ENCODE data around the gene ZFP37. TPM values are rescaled to one million over a fixed set of nuclear protein-coding genes. Genes with fewer than 3 reads are reported as not detected.

ZFP37 gene
- total and polyA plus RNA-seq, 2 of the 4 experiments (the other 2 are of a cell fraction), result 0.84 to 3.6 TPM

GRCh38 chr9:112997236-112997941, 59.1 kb downstream of the ZFP37 start:
- Histone ChIP-seq H2AK9ac (replicated peaks; ENCODE audit: low read depth, low read length, poor library complexity) (no peak overlapping the region), H3K18ac (ENCODE audit: low read depth, low read length) (no peak overlapping the region), H3K56ac (ENCODE audit: extremely low read depth, insufficient read depth, low read length) (no peak overlapping the region), H2BK120ac (ENCODE audit: low read depth, low read length) (no peak overlapping the region), H2BK5ac (ENCODE audit: low read depth, low read length, poor library complexity, severe bottlenecking) (no peak overlapping the region), H4K8ac (ENCODE audit: low read depth in 2 of 2, low read length in 2 of 2) (no peak overlapping the region), H4K91ac (ENCODE audit: insufficient read depth, low read depth, low read length) (no peak overlapping the region), H3K27me3 (ENCODE audit: control insufficient read depth, insufficient read depth, low read length) (no peaks in the 10 kb centered on the region), H3K23ac (ENCODE audit: low read depth, low read length) (no peak overlapping the region), H3K9ac (ENCODE audit: low read depth, low read length) (no peak overlapping the region), H3K4me3 (ENCODE audit: insufficient read depth, low read depth, low read length) (no peak overlapping the region), H4K5ac (ENCODE audit: low read depth, low read length) (no peak overlapping the region), H3K4me2 (ENCODE audit: low read depth, low read length) (no peak overlapping the region), H2BK15ac (ENCODE audit: low read depth, low read length) (no peak overlapping the region), H4K20me1 (ENCODE audit: insufficient read depth, low read length) (no peaks in the 10 kb centered on the region), H2AK5ac (ENCODE audit: low read depth, low read length) (no peak overlapping the region), H3K9me3 (ENCODE audit: control insufficient read depth, insufficient read depth, low read length) (peaks cover 38% of the 10 kb centered on the region), H2AFZ (replicated peaks; ENCODE audit: low read length, poor library complexity) (no peak overlapping the region), H3K14ac (replicated peaks; ENCODE audit: low read depth, low read length) (no peak overlapping the region), H3K4ac (ENCODE audit: low read depth, low read length) (no peak overlapping the region), H3K9me1 (ENCODE audit: insufficient read depth, low read length) (no peaks in the 10 kb centered on the region), H3K79me1 (ENCODE audit: low read depth in 1 of 2, low read length in 2 of 2) (no peaks in the 10 kb centered on the region), H3K36me3 (ENCODE audit: control insufficient read depth, insufficient read depth, low read length) (0 out of 2 replicates have a peak, but pooled peaks cover 1% of the 10 kb centered on the region), H3K27ac (ENCODE audit: insufficient read depth, low read length) (no peak overlapping the region), H2BK20ac (ENCODE audit: low read depth, low read length) (no peak overlapping the region), H3K4me1 (ENCODE audit: control insufficient read depth, insufficient read depth, low read length) (no peaks in the 10 kb centered on the region)
- ATAC-seq (ENCODE audit: low read depth) (no peak), DNase-seq (no peak)
- intact Hi-C loops (cut with micrococcal nuclease), result no loop called here
- POLR2A ChIA-PET (ENCODE audit: unreplicated experiment), result no interaction called here
- dilution Hi-C loops (cut with HindIII; ENCODE audit: low sequenced_read_pairs, unreplicated experiment), result no loop called here
- in situ Hi-C loops (cut with MboI; ENCODE audit: low sequenced_read_pairs), result no loop called here
- TF ChIP-seq RFX5 (IDR thresholded peaks at IDR 0.05; ENCODE audit: low read depth, low read length) (no peak), NFE2L2 (IDR thresholded peaks at IDR 0.05; ENCODE audit: low read depth, low read length) (no peak), MXI1 (IDR thresholded peaks at IDR 0.05; ENCODE audit: borderline replicate concordance, low read depth, low read length) (no peak), CHD1 (IDR thresholded peaks at IDR 0.05; ENCODE audit: low read depth, low read length) (no peak), CTCF (conservative IDR thresholded peaks at IDR 0.05; ENCODE audit: low read depth, low read length) (no peak), RAD21 (IDR thresholded peaks at IDR 0.05; ENCODE audit: low read length) (no peak), CEBPB (IDR thresholded peaks at IDR 0.05; ENCODE audit: low read depth, low read length) (no peak), MAFK (IDR thresholded peaks at IDR 0.05; ENCODE audit: low read depth, low read length) (no peak), RCOR1 (IDR thresholded peaks at IDR 0.05; ENCODE audit: insufficient replicate concordance, low read length) (no peak), FOS (IDR thresholded peaks at IDR 0.05; ENCODE audit: low read depth, low read length) (no peak), SMC3 (IDR thresholded peaks at IDR 0.05; ENCODE audit: low read depth, low read length) (no peak), BHLHE40 (IDR thresholded peaks at IDR 0.05; ENCODE audit: low read depth, low read length) (no peak), POLR2A (IDR thresholded peaks at IDR 0.05; ENCODE audit: low read depth, low read length) (no peak), MAZ (IDR thresholded peaks at IDR 0.05; ENCODE audit: borderline replicate concordance, low read depth, low read length) (no peak)
- TF ChIP-seq, protein P1, sequence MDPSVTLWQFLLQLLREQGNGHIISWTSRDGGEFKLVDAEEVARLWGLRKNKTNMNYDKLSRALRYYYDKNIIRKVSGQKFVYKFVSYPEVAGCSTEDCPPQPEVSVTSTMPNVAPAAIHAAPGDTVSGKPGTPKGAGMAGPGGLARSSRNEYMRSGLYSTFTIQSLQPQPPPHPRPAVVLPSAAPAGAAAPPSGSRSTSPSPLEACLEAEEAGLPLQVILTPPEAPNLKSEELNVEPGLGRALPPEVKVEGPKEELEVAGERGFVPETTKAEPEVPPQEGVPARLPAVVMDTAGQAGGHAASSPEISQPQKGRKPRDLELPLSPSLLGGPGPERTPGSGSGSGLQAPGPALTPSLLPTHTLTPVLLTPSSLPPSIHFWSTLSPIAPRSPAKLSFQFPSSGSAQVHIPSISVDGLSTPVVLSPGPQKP (IDR thresholded peaks at IDR 0.05; ENCODE audit: borderline replicate concordance, low read depth, low read length), result no peak
- TF ChIP-seq, protein P2, sequence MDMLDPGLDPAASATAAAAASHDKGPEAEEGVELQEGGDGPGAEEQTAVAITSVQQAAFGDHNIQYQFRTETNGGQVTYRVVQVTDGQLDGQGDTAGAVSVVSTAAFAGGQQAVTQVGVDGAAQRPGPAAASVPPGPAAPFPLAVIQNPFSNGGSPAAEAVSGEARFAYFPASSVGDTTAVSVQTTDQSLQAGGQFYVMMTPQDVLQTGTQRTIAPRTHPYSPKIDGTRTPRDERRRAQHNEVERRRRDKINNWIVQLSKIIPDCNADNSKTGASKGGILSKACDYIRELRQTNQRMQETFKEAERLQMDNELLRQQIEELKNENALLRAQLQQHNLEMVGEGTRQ (IDR thresholded peaks at IDR 0.05; ENCODE audit: low read depth, low read length), result no peak
- CTCF ChIA-PET, result no interaction called here
- WGBS, 2 experiments (ENCODE audit: extremely low coverage in 2 of 2, insufficient read length in 1 of 2), result no CpG with 5 or more reads among the region's 8 CpGs
- no TSS peak for BruUV-seq (replicated peaks)

All from IMR-90 (cell line).